Activated naive CD4-positive, alpha-beta T cell treated with Interleukin-2 at 50 U/mL for 16 hours (primary cell): Measurements from ENCODE around the gene ZFP36.
A peak's percentile ranks its signal among the peaks of the same experiment; 100 is the strongest.

ENCODE experiments used
- DNase-seq: peaks from one replicate; pipeline ENCODE4 v3.0.0-alpha.2; 2020

ZFP36 gene

DNA sequence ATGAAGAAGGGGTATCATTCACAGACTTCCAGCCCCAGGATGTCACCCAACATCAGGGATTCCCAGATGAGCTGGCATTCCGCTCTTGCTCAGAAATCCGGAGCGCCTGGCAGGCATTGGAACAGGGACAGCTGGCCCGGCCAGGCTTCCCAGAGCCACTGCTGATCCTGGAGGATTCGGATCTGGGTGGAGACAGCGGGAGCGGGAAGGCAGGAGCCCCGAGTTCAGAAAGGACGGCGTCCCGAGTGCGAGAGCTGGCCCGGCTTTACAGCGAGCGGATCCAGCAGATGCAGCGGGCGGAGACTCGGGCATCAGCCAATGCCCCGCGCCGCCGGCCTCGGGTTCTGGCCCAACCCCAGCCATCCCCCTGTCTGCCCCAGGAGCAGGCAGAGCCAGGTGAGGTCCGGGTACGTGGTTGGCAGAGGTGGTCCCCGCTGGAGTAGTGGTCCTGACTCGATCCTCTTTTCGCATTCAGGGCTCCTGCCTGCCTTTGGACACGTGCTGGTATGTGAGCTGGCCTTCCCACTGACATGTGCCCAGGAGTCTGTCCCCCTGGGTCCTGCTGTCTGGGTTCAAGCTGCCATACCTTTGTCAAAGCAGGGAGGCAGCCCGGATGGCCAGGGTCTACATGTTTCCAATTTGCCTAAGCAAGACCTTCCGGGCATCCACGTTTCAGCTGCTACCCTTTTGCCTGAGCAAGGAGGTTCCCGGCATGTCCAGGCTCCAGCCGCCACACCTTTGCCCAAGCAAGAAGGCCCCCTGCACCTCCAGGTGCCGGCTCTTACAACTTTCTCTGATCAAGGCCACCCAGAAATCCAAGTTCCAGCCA lies 16.8 kb downstream of the ZFP36 start:
- no peak for DNase-seq

GRCh38 chr19:39424934-39425333 lies 18.3 kb downstream of the ZFP36 start:
- DNase-seq: no peak

DNA sequence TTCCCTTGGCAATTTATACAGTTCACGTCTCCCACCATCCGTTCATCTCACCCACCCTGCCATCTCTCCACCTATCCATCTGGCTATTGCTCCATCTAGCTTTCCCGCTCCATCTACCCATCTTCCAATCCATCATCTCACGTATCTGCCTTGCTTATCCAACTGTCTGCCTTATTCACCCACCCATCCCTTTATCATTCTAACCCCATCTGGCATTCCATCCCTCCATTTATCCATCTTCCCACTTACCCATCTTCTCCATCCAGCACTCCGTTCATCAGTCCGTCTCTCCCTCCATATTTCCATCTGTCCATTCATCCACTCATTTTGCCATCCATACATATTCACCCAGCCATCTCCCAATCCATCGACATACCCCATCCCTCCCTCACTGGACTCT lies 19.1 kb downstream of the ZFP36 start:
- no peak for DNase-seq

- DNase-seq: no peak
These were observed 19.5 kb downstream of the ZFP36 start for GRCh38 chr19:39426170-39426569.

- DNase-seq: no peak
These were observed 21.1 kb downstream of the ZFP36 start for GRCh38 chr19:39427707-39428106.

- DNase-seq: no peak
These were observed 21.9 kb downstream of the ZFP36 start for GRCh38 chr19:39428283-39429112.

DNA sequence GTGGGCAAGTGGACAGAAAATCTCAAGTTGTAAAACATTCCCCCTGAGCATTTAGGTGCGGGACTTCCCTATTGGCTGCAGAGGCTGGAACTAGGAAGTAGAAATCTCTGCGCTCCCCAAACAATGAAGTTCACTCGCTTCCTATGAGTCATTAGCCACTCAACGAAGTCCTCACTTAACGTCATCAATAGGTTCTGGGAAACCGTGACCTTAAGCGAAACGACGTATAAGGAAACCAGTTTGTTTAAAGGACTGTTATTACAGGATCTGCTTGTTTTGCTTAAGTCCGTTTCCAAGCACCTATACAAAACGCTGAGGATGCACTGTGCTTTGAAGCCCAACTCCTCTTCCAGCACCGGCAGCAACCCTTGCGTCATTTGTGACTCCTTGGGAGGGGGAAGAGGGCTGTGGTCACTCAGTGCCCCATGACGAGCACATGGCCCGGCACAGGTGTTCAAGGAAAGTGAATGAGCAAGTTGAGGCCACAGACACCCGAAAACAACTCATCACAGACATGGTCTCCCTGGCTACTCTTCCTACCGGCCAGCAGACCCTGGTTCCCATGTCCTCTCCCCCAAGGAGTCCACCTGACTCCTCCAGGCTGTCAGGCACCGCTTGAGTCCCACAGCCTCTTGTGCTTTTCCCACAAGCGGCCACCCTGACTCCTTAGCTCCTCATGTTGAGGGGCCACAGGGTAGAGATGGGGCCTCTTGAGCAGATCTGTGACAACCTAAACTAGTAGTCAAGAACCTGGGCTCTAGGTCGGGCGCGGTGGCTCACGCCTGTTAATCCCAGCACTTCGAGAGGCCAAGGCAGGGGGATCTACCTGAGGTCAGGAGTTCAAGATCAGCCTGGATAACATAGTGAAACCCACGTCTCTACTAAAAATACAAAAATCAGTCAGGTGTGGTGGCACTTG lies 24.3 kb downstream of the ZFP36 start:
- DNase-seq: peak; percentile 83

DNA sequence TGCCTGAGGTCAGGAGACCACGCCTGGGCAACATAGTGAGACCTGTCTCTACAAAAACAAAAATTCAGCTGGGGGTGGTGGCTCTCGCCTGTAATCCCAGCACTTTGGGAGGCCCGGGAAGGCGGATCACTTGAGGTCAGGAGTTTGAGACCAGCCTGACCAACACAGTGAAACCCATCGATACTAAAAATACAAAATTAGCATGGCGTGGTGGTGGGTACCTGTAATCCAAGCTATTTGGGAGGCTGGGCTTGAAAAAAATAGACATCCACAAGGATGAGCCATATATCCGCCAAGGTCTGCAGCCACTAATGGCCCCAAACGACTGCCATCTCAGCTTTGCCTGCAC lies 26.0 kb downstream of the ZFP36 start:
- DNase-seq: no peak

GRCh38 chr19:39433480-39434079 lies 26.9 kb downstream of the ZFP36 start:
- DNase-seq: no peak

DNA sequence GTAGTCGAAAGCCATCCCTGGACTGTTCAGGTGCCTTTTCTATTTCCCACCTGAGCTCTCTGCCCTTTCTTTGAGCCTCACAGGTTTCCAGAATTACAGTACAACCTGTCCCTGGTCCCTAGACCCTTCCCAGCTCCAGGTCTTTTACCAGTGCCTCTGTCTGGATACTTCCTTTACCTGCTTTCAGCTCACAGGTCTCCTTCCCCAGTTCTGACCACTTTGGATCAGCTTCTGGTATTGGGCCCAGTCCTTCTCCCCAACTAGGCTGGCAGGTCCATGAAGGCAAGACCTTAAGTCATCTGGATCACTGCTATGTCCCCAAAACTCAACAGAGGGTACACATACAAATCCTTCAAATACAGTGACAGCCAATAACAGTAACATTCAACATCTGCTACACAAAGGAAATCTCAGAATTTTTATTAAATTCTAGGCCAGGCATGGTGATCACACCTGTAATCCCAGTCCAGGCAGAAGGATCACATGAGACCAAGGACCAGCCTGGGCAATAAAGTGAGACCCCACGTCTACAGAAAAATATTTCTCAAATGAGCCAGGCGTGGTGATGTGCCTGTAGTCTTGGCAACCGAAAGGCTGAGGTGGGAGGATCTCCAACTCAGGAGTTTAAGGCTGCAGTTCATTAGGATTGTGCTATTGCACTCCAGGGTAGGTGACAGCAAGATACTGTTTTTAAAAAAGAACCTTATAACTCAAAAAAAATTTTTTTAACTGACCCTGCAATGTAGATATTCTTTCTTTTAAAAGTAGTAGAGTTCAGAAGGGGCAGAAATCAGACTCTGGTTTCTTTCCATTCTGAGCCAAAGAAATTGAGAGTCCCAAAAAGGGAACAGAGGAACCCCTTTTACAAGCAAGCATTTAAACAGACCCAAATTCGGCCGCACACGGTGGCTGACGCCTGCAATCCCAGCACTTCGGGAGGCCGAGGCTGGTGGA lies 27.8 kb downstream of the ZFP36 start:
- DNase-seq: no peak

DNA sequence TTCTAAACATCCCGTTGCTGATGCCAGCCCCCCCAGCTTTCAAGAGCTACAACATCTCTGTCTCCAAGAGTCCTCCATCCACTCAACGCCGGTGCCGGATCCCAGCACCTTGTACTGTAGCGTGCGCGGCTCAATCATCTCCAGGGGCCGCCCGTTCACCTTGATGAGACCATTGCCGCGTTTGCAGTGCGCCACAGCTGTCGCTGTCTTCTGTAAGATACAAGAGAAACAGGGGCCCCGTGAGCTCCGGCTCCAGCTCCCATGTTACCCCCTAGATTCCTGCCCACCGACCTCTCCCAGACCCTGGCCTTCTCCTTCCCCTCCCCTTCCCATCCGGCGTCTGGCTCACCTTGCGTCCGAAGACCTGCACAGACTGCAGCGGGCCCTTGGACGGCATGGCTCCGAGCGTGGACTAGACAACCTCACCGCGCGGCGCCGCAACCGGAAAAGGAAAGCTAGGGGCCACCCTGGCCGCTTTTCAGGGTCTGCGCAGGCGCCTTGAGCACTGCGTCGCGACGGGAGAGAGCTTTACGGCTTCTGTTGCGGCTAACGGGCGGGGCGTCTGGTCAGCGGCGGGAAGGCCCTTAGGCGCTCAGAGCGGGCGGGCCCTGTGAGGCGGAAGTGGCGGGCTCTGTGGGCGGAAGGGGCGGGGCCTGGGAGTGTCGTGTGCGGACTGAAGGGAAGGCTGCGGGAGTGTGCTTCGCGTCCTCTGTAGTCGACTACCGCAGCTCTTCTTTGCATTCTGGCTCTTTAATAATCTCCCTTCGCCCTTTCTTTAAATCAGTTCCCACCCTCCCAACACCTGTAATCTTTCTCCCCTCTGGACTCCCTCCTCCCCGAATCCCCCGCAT lies 29.1 kb downstream of the ZFP36 start, which contains the start of gene RPS16:
Gene RPS16, minus strand, starts transcription at position 451 of the 851 bp plus-strand sequence. Its CDS starts 54 bp downstream, at position 397.
- DNase-seq: peak; percentile 100

DNA sequence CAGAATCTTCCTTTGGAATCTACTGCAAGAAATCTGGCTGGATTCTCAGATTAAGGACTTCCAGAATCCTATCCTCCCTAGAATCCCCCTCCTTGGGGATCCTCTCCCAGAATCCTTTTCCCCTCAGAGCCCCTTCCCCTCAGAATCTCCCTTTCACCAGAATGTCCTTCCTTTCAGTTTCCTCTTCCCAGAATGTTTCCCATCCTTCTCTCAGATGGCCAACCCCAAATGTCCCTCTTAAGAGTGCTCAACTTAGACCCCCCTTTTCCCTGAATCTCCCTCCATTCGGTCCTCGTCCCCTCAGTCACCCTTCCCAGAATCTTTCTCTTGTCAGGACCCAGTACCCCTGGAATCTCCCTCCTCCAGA lies 29.7 kb downstream of the ZFP36 start:
- no peak for DNase-seq

DNA sequence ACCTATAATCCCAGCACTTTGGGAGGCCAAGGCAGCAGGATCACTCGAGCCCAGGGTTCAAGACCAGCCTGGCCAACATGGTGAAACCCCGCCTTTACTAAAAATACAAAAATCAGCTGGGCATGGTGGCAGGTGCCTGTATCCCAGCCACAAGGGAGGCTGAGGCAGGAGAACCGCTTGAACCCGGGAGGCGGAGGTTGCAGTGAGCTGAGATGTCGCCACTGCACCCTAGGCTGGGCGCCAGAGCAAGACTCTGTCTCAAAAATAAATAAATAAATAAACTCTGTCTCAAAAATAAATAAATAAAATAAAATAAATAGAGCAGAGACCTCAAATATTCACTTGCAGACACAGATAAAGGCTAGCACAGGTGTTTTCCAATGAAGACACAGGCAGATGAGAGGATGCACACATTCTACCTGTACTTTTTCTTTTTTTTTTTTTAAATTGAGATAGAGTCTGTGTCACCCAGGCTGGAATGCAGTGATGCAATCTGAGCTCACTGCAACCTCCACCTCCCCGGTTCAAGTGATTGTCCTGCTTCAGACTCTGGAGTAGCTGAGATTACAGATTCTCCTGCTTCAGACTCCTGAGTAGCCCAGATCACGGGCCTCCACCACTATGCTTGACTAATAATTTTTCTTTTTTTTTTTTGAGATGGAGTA lies 31.8 kb downstream of the ZFP36 start:
- no peak for DNase-seq

DNA sequence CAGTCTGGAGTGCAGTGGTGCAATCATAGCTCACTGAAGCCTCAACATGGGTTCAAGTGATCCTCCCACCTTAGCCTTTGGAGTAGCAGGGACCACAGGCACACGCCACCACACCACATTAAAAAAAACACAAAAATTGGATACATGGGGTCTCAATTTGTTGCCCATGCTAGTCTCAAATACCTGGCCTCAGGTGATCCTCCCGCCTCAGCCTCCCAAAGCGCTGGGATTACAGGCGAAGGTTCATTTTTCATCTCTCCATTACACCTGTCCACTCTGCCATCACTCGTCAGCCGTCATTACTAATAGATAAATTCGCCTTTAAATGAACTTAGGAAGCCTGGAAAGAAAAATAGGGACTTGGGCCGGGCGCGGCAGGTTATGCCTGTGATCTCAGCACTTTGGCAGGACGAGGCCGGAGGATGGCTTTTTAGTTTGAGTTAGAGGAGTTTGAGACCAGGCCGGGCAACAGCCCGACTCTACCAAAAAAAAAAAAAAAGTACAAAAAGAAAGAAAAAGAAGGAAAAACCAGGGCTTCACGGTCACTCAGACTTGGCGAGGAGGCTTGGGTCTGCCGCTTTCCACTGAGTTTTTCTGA lies 38.0 kb downstream of the ZFP36 start:
- no peak for DNase-seq

DNA sequence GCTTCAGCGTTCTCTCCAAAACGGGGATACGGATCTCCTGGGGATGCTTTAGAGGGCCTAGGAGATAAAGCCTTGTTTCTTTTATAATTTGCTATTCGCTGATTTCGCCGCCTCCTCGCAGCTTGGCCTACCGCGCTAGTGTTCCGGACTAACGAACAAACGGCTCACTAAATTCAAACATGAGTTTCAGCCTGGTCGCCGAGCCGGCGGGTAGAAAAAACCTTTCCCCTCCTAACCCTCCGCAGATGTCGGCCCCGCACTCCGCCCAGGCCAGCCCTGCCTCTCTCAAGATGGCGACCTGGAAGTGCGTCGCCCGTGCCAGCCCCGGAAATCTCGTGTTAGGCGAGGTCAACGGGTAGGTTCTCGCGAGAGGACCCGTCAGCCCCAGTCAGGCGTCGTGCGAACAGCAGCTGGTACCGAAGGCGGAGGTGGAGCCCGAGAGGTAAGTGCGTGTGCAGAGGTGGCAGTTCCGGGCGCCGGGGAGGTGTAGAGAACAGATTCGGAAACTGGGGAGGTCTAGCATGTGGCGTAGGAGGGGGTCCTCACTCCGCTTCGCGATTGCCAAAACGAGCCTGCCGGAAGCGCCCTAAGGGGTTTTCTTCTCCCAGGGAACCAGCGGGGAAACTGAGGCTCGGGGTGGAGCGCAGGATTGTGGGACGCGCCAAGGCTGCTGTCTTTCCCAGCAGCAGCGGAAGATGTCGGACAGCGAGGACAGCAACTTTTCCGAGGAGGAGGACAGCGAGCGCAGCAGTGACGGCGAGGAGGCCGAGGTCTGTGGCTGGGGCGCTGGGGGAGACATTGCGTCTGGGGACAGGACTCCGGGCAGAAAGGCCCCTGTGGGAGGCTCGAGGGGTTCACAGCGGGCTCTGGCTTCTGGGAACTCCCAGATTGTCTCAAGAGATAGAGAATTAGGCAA lies 38.8 kb downstream of the ZFP36 start, which contains the start of gene SUPT5H:
Gene SUPT5H, plus strand, starts transcription at position 387 of the 916 bp plus-strand sequence. Its CDS starts 309 bp downstream, at position 696.
- DNase-seq: peak; percentile 97

GRCh38 chr19:39446365-39447084 lies 39.9 kb downstream of the ZFP36 start:
- DNase-seq: no peak

- no peak for DNase-seq
These were observed 41.6 kb downstream of the ZFP36 start for GRCh38 chr19:39448271-39448670.
